Duodenal mucosa (tissue), 2 donors: ENCODE results near the gene CPM.

Experiments
- H3K27ac ChIP-seq: one replicate; pipeline ENCODE4 v1.7.0; 2013; ENCODE audit warnings: low read depth, low read length
- H3K27me3 ChIP-seq, 2 donors: one replicate each; pipeline ENCODE4 v1.7.0; 2013; ENCODE audit warnings: low read length in 2 of 2, control low read depth in 1 of 2; ENCODE audit not compliant: insufficient read depth in 2 of 2, control insufficient read depth in 1 of 2
- H3K36me3 ChIP-seq, 2 donors: one replicate each; pipeline ENCODE4 v1.7.0; 2013; ENCODE audit warnings: low read length in 2 of 2, control low read depth in 1 of 2; ENCODE audit not compliant: insufficient read depth in 2 of 2, control insufficient read depth in 1 of 2
- H3K4me1 ChIP-seq, 2 donors: one replicate each; pipeline ENCODE4 v1.7.0; 2013; ENCODE audit warnings: low read length in 2 of 2, control low read depth in 1 of 2; ENCODE audit not compliant: insufficient read depth in 2 of 2, control insufficient read depth in 1 of 2
- H3K4me3 ChIP-seq, 2 donors: one replicate each; pipeline ENCODE4 v1.7.0; 2013; ENCODE audit warnings: low read length in 2 of 2, low read depth in 1 of 2
- H3K9ac ChIP-seq, 2 donors: one replicate each; pipeline ENCODE4 v1.7.0; 2013; ENCODE audit warnings: low read length in 2 of 2, low read depth in 1 of 2
- H3K9me3 ChIP-seq, 2 donors: one replicate each; pipeline ENCODE4 v1.7.0; 2013; ENCODE audit warnings: low read length in 2 of 2, control low read depth in 1 of 2; ENCODE audit not compliant: control insufficient read depth in 1 of 2

The CPM gene

GRCh38 chr12:68896881-68897540, 36.0 kb downstream of the CPM start:
- H3K9ac ChIP-seq: no peak overlapping the region

DNA sequence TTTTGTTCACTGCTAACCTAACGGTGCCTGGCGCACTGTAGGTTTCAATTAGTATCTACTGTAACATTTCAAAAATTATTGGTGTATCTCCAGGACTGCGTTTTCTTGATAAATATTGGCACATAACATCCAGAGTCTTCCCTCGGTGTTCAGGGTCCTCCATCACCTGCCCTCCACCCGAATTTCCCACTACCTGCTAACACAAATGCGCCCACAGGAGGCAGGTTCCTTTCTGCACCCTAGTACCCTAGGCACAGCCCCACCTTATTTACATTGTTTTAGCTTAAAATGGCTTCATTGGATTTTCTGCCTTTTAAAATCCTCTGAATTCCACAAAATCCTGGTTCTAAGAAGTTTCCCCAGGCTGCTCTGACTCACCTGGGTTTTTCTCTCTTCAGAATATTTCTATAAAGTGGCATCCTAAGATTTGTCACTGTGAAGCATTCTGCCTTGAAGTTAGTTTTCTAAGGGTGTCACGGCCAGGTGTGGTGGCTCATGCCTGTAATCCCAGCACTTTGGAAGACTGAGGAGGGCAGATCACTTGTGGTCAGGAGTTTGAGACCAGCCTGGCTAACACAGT, 38.6 kb downstream of the CPM start:
- Histone ChIP-seq H3K27me3 (no peaks in the 10 kb centered on the region), H3K27ac (no peak overlapping the region), H3K36me3 (no peaks in the 10 kb centered on the region), H3K4me3 (no peak overlapping the region), H3K4me1 (peaks cover 0 to 6% of the 10 kb centered on the region in 2 donors), H3K9me3 (no peaks in the 10 kb centered on the region), H3K9ac (no peak overlapping the region)

More at GRCh38 chr12:68896881-68897540, 36.0 kb downstream of the CPM start:
- no peak overlapping the region for H3K27ac ChIP-seq
- H3K4me1 ChIP-seq: peaks cover 0 to 15% of the 10 kb centered on the region in 2 donors
- no peaks in the 10 kb centered on the region for H3K27me3 ChIP-seq
- no peak overlapping the region for H3K4me3 ChIP-seq
- no peaks in the 10 kb centered on the region for H3K9me3 ChIP-seq
- no peaks in the 10 kb centered on the region for H3K36me3 ChIP-seq

GRCh38 chr12:68893741-68894140, 39.2 kb downstream of the CPM start:
- Histone ChIP-seq H3K9ac (no peak overlapping the region), H3K36me3 (no peaks in the 10 kb centered on the region), H3K4me3 (no peak overlapping the region), H3K27me3 (no peaks in the 10 kb centered on the region), H3K4me1 (no peaks in the 10 kb centered on the region), H3K27ac (no peak overlapping the region), H3K9me3 (no peaks in the 10 kb centered on the region)

DNA sequence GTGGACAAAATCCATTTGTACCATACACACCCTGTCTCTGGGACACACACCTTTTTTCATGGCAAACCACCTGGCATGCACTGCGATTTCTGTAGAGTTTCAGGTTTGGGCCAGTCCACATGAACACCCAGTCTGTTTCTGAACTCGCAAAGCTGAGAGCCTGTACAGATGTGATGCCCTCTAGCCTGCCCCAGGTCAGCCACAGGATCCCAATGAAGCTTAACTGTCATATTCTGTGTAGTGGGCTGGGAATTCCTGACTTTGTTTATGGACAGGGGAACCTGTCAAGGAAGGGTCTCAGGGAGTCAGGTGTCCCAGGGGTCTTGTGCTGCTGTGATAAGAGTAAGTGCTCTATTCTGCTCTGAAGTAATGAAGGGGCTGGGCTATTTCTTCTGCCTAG, 39.8 kb downstream of the CPM start:
- Histone ChIP-seq H3K36me3 (no peaks in the 10 kb centered on the region), H3K9ac (no peak overlapping the region), H3K27me3 (no peaks in the 10 kb centered on the region), H3K27ac (no peak overlapping the region), H3K4me3 (no peak overlapping the region), H3K9me3 (no peaks in the 10 kb centered on the region), H3K4me1 (no peaks in the 10 kb centered on the region)

DNA sequence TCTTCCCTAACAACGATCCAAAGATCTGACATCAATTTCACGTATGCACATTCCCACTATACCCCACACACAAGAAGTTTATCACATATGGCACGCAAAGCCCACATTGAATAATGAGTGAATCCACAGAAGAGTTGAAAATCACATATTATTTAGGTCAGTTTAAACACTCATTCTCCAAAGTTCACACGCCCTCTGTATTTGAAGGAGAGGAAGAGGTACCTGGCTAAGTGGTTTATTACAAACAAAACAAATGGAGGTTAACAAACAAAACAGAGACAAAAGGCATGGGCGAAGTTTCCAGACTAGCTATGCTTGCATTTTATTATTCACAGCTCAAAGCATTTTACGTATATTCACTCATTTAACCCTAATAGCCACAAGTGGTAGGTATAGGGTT, 41.8 kb downstream of the CPM start:
- Histone ChIP-seq H3K36me3 (no peaks in the 10 kb centered on the region), H3K4me3 (no peak overlapping the region), H3K27me3 (no peaks in the 10 kb centered on the region), H3K9me3 (no peaks in the 10 kb centered on the region), H3K27ac (no peak overlapping the region), H3K9ac (no peak overlapping the region), H3K4me1 (no peaks in the 10 kb centered on the region)

DNA sequence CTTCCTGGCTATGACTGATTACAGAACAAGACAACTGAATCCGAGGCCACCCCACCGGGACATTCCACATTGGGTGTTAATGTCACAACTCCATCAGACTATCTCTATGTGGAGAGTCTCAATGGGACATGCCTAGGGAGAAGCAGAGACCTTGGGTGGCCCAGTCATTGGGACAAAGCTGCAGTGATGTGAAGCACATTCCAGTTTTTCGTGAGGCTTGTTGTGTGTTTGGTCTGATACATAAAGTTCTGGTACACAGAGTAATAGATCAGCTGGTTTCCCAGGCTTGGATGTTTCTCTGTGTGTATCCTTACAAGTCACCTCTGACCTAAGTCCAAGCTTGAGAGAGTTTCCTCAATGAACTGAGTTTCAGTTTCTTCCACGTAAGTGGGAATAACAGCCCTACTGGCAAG, 42.3 kb downstream of the CPM start:
- Histone ChIP-seq H3K4me1 (no peaks in the 10 kb centered on the region), H3K4me3 (no peak overlapping the region), H3K27ac (no peak overlapping the region)

DNA sequence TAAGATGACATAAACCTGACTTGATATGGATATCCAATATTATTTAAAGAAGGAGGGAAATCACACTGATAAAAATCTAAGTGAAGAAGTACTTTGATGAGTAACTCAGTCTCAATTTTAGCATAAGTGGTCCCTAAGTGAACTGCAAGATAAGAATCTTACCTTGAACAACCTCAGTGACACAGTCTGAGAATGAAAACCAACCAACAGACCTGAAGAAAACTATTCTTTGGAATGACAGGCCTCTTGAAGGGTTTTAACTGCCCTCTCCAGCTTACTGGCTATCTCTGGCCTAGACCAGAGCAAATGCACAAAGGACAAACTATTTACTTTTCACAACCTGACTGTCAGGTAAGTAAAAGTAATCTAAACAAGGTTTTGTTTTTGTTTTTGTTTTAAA, 44.7 kb downstream of the CPM start:
- no peaks in the 10 kb centered on the region for H3K9me3 ChIP-seq
- H3K27ac ChIP-seq: no peak overlapping the region
- H3K4me1 ChIP-seq: no peaks in the 10 kb centered on the region
- H3K4me3 ChIP-seq: no peak overlapping the region
- H3K27me3 ChIP-seq: no peaks in the 10 kb centered on the region
- no peaks in the 10 kb centered on the region for H3K36me3 ChIP-seq
- H3K9ac ChIP-seq: no peak overlapping the region

More for the DNA sequence above, 42.3 kb downstream of the CPM start:
- Histone ChIP-seq H3K9ac (no peak overlapping the region), H3K36me3 (no peaks in the 10 kb centered on the region), H3K9me3 (no peaks in the 10 kb centered on the region), H3K27me3 (no peaks in the 10 kb centered on the region)

DNA sequence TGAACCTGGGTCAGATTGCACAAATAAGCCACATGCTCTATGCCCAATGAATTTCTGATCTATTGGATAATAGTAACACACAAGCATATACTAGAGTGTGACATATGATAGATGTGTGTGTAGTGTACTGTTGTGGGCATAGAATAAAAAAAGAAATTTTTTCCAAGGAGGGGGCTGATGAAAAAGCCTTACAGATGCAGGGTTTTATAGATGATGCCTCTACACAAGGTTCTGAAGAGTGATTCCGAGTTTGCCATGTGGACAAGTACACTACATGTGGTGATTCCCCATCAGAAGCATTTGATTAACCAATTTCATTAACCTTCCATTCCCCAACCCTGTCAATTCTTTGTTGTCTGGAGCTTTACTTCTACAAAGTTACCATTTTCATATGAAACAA, 45.3 kb downstream of the CPM start:
- Histone ChIP-seq H3K4me1 (no peaks in the 10 kb centered on the region), H3K9ac (no peak overlapping the region), H3K4me3 (no peak overlapping the region), H3K9me3 (no peaks in the 10 kb centered on the region), H3K27ac (no peak overlapping the region), H3K36me3 (no peaks in the 10 kb centered on the region), H3K27me3 (no peaks in the 10 kb centered on the region)

- no peaks in the 10 kb centered on the region for H3K4me1 ChIP-seq
- no peaks in the 10 kb centered on the region for H3K36me3 ChIP-seq
- H3K4me3 ChIP-seq: no peak overlapping the region
- no peak overlapping the region for H3K27ac ChIP-seq
- H3K9ac ChIP-seq: no peak overlapping the region
- H3K27me3 ChIP-seq: no peaks in the 10 kb centered on the region
- peaks cover 0 to 4% of the 10 kb centered on the region in 2 donors for H3K9me3 ChIP-seq
These were observed 46.1 kb downstream of the CPM start for GRCh38 chr12:68886636-68887572.

- Histone ChIP-seq H3K4me1 (no peaks in the 10 kb centered on the region), H3K9me3 (peaks cover 0 to 4% of the 10 kb centered on the region in 2 donors)
These were observed 47.6 kb downstream of the CPM start for GRCh38 chr12:68885381-68885780.

More at GRCh38 chr12:68885381-68885780, 47.6 kb downstream of the CPM start:
- Histone ChIP-seq H3K27me3 (no peaks in the 10 kb centered on the region), H3K9ac (no peak overlapping the region), H3K4me3 (no peak overlapping the region), H3K27ac (no peak overlapping the region), H3K36me3 (no peaks in the 10 kb centered on the region)
